GM18511 (cell line): ENCODE measurements around the gene PMEPA1.

ENCODE experiments used
- ATAC-seq: cut with Tn5 transposase; IDR thresholded peaks from one replicate; pipeline ENCODE4 v1.9.1; 2021; ENCODE audit warnings: mild to moderate bottlenecking, moderate library complexity; ENCODE audit not compliant: unreplicated experiment

The PMEPA1 gene

DNA sequence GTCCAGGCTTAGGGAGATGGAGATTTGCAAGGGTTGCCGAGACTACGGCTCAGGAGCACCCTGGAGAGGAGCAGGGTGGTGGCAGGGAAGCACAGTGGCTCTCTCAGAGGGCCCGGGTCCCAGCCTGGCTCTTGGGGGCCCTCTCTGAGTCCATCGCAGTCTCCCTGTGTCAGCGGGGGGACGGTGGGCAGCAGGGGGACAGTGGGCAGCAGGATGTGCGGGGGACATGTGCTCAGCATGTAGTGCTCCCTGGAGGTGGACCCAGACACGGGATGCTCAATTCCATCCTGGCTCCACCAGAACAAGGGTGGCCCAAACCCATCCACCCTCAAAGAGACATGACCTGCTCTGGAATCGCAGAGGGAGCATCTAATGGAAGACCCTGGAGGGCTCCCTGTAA is 46.6 kb downstream of the PMEPA1 start:
- ATAC-seq: no peak

DNA sequence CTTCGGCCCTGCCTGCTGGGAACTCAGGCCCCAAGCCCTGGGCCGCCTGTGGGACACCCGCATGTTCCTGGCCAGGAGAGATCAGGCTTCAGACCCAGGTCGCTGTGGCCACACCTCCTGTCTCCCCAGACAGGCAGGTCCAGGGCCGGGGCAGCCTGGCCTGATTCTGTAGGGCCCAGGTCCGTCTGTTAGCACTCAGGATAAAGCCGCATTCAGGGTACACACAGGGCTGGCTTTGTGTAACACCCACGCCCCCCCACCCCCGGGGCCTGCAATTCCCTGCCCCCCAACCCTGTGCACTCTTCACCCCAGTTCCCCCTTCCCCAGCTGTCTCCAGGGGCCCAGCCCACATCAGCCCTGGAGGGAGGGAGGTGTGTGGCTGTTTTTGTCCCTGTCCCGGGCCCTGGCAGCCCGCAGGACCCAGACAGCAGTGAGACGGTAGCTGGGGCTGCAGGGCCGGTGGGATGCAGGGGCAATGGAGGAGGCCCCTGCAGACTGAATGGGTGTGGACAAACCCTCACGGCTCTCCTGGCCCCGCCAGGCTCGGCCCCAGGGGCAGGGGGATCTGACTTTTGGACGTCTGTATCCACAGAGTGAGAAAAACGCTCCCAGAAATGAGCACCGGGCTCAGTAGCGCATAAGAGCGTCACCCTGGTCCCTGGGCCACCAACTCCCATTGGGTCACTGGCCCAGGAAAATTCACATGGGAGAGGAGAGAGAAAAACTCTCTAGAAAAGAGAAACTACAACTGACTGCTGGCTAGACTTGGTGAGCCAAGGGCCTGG is 47.2 kb downstream of the PMEPA1 start:
- ATAC-seq: no peak

DNA sequence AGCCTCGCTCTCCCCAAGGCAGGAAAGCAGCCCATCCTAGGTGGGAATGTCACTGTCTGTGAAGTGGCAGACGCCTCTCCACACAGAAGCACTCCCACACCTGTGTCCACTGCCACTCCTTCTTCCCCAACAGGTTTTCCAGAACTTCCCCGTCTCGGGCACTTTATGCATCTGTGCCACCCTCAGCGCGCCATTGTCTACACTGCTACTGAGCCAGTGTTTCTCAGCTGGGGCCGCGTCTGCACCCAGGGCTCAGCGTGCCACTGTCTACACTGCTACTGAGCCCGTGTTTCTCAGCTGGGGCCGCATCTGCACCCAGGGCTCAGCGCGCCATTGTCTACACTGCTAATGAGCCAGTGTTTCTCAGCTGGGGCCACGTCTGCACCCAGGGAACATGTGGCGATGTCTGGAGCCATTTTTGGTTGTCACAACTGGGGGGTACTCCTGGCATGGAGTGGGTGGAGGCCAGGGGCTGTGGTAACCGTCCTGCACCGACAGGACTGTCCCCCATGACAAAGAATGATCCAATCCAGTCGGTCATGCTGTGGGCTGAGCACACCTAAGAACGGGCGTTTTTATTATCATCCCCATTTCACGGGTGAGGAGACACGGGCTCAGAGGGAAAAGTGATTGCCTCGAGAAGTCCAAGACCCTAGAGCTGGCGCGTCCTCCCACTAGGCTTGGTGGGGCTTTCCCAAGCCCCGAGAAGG is 47.9 kb downstream of the PMEPA1 start:
- ATAC-seq: no peak

DNA sequence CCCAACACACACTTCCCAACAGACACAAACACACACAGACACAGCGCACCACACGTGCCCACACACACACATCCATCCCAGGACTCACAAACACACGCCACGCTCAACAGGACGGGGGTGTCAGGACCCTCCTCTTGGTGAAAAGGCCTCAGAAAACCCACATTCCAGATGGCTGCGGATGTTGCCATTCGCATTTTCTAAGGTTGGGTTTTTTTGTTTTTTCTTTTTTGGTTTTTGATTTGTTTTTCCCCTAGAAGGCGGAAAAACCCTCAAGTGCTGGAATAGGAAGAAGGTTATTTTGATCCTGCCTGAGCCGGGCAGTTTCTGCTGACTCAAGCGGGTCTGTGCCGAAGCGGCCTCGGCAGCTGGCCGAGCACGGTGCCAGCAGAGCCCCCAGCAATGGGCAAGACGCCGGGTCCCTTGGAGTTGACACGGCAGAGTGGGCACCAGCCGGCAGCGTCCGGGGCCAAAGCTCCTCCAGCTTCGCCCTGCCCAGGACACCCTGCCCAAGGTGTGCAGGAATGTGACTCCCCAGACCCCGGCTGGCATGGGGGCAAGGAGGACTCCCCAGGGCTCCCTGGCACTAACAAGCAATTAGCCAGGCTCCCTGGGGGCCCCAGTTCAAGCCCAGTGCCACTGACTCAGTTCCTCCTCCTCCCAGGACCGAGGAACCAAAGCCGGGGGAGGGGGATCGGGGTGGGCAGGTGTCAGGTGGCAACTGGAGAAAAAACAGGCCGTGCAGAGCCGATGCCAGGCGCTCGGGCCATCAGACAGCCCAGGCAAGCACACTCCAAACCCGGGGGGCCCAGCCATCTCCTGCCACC is 48.7 kb downstream of the PMEPA1 start:
- no peak for ATAC-seq

DNA sequence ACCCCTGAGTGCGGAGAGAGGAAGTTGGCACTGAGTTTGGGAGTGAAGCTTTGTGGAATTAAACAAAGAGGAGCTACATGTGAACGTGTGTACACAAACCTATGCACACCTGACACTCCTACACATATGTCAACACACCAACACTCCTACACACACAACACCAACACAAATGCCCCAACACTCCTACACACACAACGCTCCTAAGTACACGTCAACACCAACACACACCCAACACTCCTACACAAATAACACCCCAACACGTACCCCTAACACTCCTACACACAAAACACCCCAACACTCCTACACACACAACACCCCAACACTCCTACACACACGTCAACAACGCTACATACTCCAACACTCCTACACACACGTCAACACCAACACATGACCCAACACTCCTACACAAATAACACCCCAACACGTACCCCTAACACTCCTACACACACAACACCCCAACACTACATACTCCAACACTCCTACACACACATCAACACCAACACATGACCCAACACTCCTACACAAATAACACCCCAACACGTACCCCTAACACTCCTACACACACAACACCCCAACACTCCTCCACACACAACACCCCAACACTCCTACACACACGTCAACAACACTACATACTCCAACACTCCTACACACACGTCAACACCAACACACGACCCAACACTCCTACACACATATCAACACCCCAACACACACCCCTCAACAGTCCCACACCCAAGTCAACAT is 49.5 kb downstream of the PMEPA1 start:
- ATAC-seq: no peak

DNA sequence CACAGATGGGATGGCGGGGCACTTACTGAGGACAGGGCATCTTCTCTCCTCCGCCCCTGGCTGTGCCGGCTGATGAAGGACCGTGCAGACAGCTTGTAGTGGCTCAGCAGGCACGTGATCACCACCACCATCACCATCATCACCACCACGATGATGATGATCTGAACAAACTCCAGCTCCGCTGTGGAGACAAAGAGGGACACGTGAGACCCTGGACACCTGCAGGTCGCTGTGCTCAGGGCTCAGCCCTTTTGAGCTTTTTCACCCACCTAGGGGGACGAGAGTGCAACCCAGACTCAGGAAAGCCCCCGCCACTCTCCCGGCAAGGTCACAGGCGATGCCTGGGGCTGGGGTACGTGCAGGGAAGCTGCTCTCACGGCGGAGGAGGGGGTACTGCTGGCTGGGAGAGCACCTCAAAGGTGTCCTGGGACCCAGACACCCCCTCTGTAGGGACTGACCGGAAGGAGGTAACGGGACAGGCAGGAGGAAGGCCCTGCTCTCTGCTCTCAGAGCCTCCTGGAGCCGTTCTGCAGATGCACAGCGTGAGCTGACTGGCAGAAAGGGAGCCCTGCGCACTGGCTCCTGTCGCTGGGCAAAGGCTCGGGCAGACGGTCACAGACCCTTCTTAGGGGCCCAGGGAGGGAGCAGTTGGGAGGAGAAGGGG is 50.2 kb downstream of the PMEPA1 start:
- no peak for ATAC-seq

DNA sequence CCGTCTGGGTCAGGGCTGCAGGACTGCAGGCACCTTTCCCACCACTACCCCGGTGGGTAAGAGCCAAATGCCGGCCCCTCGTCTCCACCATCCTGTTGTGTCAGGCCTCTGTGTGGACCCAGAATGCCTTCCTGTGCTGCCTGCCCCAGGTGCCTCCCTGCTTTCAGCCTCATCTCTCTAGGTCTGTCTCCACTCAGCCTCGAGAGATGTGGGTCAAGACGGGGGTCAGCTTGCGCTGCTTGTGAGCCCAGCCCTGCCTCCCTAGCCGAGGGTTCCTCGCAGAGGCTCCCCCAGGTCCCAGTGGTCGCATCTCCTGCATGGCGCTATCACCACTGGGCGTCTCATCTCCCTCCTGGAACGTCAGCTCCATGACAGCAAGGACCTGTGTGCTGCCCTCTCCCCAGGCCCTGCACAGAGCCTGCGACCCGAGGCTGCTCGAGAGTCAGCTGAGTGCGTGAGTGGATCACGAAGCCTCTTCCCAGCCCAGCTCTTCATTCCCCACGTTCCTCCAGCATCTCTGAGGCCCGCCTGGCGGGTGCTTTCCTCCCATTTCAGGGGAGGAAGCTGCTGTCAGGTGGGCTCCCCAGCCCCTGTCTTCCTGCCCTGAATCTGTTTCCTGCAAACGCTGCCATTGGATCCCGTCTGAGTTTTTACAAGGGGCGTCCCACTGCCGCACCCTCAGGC is 50.8 kb downstream of the PMEPA1 start:
- no peak for ATAC-seq

DNA sequence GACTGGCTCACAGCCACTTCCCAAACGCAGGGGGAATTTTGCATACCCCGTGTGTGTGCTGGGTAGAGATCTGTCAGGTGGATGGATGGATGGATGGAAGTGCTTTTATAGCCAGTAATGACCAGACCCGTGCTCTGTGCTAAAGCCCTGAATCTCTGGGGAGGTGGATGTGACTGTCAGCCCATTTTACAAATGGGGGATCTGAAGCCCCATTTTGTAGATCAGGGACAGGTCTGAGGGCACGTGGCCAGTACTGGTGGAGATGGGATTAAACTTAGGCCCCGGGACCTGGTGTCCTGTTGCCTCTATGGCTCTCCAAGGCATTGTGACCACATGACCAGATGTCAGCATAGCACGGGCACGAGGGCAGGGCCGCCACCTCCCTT is 51.4 kb downstream of the PMEPA1 start:
- no peak for ATAC-seq

DNA sequence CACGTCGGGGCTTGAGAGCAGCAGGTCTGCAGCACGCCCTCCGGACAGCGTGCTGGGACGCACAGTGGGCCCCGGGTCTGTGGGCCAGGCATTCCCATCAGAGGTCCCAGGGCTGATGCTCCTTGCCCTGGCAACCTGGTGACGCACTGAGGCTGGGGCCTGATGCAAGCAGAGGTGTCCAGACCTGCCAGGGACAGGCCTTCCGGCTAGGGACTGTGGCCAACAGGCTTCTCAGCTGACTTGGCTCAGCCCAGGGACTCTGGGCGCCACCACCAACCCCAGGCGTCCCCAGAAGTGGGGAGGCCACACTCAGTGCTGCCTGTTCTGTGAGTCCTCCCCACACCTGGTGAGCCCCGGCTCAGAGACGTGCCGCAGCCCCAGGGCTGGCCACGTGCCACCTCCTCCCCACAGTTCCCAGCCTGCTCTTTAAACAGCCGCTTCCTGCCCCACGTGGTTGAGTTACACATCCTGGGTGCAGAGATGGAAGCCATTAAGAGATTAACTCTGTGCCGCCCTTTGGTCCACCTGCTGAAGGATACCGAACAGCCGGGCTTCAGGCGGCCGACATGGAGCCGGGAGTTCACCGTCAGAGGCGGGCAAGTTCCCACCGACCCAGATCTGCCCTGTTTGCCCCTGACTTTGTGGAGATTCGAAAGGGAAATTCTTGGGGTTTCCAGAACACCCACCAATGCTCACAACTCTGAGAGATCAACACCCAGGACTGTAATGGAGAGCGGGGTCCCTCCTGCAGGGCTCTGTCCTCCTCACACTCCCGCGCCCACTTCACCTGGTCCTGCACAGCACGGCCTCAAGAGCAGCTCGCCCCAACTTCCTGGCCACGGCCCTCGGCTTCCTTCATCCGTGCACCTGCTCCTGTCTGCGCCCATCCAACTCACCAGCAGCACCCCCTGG is 52.0 kb downstream of the PMEPA1 start:
- no peak for ATAC-seq

DNA sequence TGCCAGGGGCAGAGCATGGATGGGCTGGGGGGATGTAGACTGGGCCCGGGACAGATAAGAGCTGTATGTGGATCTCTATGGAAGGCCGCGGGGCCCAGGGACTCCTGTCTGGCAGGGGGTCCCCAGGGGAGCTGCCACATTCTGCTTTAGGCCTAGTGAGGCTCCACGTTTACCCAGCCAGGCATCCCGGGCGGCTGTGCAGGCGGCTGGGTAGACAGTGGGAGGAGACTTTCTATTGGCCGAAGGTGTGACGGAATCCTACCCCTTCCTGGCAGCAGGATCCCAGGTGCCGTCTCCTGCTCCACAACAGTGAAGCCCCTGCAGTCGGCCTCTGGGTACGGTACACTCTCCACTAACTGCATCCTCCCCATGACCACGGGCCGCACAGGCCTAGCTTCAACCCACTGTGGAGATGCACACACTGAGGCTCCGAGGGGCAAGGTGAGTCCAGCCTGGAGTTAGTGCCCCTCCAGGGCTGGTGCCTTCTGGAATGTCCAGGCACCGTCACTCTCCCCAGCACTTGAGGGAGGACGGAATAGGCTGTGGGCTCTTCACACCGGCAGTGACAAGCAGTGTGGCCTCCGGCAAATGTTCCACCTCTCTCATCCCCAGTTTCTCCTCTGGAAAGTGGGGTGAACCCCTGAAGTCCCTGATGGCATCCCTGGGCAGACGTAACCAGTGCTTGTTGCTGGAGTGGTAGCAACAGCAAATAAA is 52.8 kb downstream of the PMEPA1 start:
- no peak for ATAC-seq

DNA sequence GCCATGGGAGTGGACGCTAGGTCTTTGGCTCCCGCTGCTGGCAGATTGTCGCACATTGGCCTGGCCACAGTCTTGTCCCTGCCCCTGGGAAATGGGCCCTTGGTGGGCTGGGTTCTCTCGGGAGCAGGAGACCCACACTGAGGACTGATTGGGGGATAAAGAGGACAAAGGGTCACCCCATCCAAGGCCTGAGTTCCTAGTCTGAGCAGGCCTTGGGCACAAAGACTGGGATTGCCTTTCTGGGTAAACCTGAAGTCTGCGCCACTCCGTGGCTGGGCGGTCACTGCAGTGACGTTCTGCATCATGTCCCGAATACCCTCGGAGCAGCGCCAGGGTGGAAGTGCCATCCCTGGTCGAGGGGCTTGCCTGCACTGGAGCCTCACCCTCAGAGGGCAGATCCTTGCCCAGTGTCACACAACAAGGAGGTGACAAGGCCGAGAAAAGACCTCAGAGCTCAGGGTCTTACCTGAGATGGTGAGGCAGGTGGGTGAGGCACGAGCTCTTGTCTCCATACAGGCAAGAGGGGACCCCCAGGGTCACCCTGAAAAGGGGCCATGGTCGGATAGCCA is 53.5 kb downstream of the PMEPA1 start:
- no peak for ATAC-seq

DNA sequence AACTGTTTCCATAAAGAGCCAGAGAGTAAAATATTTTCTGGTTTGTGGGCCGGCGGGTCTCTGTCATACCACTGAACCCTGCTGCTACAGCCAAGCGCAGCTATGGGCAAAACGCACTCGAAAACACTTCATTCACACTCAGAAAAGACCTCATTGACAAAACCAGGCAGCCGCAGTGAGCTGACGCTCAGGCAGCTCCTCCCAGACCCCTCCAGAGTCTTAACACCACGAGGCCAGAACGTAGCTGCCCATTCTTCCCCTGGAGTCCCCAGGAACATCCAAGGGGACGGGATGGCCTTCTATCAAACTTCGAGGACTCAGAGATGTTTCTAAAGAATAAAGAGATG is 54.0 kb downstream of the PMEPA1 start:
- no peak for ATAC-seq

DNA sequence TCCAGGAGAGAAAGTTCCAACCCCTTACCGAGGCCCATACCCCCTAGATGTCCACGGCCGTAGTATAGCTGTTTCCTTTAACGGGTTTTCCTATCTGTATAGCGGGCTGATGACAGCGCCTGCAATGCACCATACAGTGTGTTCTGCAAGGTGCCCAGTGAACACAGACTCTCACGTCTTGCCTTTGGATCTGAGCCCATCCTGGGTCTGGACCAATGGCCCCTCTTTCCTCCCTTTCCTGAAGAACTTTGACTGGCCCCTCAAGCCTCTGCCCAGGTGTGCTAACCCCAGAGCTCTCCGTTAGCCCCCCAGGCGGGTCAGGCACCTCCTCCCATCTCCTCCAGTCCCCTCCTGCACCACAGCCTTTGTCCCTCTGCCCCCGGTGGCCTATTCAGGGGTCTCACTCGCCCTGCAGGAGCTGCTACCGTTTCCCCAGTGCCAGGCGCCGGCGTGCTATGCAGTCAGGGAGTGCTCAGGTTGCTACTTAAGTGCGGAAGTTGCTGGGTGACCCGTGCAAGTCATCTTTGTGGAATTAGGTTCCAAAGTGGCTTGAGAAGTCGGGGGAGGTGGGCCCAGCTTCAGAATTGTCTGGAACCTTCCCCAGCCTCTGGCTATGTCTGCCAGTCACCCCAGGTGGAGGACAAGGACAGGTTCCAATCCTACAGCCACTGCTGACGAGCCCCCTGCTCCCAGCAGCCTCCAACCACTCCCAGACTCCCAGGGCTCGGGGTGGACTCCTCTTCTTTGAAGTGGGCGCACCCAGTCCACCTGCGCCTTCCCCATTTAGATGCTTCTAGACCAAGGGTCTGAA is 54.6 kb downstream of the PMEPA1 start:
- no peak for ATAC-seq

DNA sequence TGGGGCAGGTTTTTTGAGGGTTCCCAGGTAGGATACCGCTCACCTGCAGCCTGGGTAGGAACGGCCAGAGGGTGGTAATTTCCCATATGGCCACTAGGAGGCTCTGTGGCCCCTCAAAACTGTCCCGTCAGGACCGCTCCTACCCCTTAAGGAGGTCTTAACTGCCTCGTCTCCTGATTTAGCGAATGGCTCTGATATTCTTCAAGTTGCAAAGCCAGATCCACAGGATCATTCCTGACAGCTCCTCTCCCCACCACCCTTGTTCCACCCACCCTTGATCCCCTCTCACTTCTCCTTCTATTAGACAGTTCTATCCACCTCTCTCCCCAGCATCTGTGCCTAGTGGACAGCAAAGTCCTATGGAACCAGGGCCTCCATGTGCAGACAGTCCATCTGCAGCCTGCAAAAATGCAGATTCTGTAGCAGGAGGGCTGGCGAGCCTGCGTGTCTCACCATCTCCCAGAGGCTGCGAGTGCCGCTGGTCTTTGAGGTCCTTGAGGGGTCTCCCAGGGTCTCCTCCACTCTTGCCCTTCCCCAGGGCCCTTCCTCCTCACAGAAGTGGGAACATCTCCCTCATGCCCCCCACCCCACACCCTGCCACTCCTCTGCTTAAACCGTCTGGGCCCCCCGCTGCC is 55.3 kb downstream of the PMEPA1 start:
- ATAC-seq: peak; percentile 87

DNA sequence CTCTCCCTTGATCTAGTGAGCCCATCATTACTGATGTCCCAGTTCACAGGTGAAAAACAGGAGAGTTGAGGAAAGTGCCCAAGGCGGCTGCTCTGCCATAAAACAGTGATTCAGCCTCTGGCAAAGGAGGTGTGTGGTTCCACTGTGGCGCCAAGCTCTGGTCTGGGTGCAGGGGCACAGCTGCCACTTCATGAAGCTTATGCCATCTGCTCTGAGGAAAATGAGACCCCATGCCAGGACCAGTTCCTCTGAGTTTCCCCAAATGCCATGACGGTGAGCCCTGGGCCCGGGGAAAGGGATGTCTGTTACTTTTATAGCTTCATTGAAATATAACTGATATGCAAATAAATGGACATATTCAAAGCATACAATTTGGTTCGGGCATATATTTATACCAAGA is 55.9 kb downstream of the PMEPA1 start:
- ATAC-seq: no peak

DNA sequence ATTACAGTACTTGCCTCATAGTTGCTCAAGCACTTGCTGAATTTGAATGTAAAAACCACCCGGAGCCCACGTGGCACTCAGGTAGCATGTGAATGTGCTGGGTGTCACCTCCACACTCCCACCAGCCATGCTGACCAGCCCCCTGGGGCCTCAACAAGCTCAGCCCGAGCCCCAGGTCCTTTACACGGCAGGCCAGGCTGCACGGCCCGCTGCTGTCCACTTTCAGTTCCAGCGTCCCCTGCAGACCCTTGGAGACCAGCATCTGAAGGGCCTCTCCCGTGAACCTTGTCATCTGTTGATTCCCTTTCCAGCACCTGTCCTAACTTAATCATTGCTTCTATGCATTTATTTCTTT is 56.3 kb downstream of the PMEPA1 start:
- no peak for ATAC-seq
